Measurements from ENCODE around the gene BABAM2.

Gene BABAM2

GRCh38 chr2:28035163-28035690, 144.7 kb downstream of the BABAM2 start:
- DNase-seq = no peak
- in situ Hi-C loops (cut with HindIII; ENCODE audit: low pct_ligation_motif_present, low pct_unique_long_range_greater_than_20kb, low sequenced_read_pairs) = no loop called here

DNA sequence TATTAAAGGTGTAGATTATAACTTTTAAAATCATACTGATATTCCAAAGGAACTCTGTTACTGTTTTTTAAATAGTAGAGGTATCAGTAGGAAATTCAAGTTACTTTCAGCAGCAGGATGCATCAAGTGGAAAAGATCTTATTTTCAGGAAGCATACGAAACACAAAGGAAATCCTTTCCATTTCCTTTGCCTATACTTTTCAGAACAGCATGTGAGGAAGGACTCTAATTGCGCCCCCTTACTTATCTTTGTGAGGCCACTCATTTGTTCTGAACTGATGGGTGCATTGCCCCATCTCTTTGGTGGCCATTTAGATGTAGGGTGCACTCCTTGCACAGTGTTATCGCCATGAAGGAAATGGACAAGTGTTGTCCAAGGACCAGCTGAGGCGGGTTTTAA, 145.3 kb downstream of the BABAM2 start:
- in situ Hi-C loops (cut with HindIII; ENCODE audit: low pct_ligation_motif_present, low pct_unique_long_range_greater_than_20kb, low sequenced_read_pairs) = no loop called here
- no peak for DNase-seq

GRCh38 chr2:28036307-28036706, 145.8 kb downstream of the BABAM2 start:
- DNase-seq = no peak
- in situ Hi-C loops (cut with HindIII; ENCODE audit: low pct_ligation_motif_present, low pct_unique_long_range_greater_than_20kb, low sequenced_read_pairs) = no loop called here

GRCh38 chr2:28038722-28039121, 148.2 kb downstream of the BABAM2 start:
- in situ Hi-C loops (cut with HindIII; ENCODE audit: low pct_ligation_motif_present, low pct_unique_long_range_greater_than_20kb, low sequenced_read_pairs) = no loop called here
- DNase-seq = no peak

DNA sequence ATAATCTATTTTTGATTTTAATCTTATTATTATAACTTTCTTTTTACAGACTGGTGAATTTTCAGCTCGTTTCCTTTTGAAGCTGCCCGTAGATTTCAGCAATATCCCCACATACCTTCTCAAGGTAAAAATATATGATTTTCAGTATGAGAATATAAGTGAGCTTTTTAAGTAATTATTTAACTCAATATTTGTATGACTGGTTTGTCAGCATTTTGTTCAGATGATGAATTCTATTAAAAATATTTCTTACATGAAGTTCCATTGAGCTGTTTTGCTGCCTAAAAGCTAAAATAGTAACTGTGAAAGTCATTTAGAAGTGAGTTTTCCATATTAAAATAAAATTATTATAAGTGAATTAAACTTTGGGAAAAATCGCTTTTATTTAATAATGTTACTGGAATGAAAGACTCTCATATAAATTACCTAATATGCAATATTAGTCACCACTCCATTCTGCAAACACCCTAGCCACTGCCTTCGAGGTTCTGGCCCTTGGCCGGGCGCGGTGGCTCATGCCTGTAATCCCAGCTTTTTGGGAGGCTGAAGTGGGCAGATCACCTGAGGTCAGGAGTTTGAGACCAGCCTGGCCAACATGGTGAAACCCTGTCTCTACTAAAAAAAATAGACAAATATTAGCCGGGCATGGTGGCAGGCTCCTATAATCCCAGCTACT, 155.3 kb downstream of the BABAM2 start:
- in situ Hi-C loops (cut with HindIII; ENCODE audit: low pct_ligation_motif_present, low pct_unique_long_range_greater_than_20kb, low sequenced_read_pairs) = no loop called here
- no peak for DNase-seq

DNA sequence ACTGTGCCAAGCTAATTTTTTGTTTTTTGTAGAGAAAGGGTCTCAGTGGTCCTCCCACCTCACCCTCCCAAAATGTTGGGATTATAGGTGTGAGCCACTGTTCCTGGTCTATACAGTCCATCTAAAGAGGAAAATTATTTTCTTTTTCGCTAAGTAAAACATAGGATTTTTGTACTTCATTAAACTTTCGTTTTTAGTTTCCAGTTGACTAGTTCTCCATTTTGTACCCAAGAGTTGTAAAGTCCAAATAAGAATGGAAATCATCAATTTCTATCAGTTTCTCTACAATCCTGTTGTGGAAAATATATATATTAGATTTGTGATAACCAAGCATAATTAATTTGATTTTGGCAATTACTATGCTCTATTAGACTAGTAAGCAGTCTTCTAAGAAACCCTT, 156.4 kb downstream of the BABAM2 start:
- DNase-seq = no peak

GRCh38 chr2:28047681-28048080, 157.2 kb downstream of the BABAM2 start:
- DNase-seq = no peak
- in situ Hi-C loops (cut with HindIII; ENCODE audit: low pct_ligation_motif_present, low pct_unique_long_range_greater_than_20kb, low sequenced_read_pairs) = no loop called here

More for the DNA sequence above, 156.4 kb downstream of the BABAM2 start:
- in situ Hi-C loops (cut with HindIII; ENCODE audit: low pct_ligation_motif_present, low pct_unique_long_range_greater_than_20kb, low sequenced_read_pairs) = no loop called here

DNA sequence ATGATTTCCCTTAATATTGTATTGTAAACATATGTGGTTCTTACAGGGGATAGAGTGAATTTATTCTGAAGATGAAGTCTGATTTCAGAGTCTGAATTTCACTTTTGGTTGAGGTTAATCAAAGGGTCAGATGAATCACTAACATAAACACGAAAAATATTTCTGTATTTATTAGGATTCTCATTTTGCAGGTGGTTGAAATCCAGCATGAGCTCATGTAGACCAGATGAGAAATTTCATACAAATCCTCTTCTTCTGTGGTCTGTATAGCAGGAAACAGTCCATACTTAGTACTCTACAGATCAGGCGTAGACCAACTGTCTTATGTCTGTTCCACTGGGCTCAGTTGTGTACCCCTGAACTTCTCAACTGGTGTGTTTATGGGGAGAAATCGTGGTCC, 157.8 kb downstream of the BABAM2 start:
- in situ Hi-C loops (cut with HindIII; ENCODE audit: low pct_ligation_motif_present, low pct_unique_long_range_greater_than_20kb, low sequenced_read_pairs) = no loop called here
- no peak for DNase-seq

GRCh38 chr2:28049416-28049815, 158.9 kb downstream of the BABAM2 start:
- in situ Hi-C loops (cut with HindIII; ENCODE audit: low pct_ligation_motif_present, low pct_unique_long_range_greater_than_20kb, low sequenced_read_pairs) = no loop called here
- DNase-seq = no peak

- in situ Hi-C loops (cut with HindIII; ENCODE audit: low pct_ligation_motif_present, low pct_unique_long_range_greater_than_20kb, low sequenced_read_pairs) = no loop called here
- no peak for DNase-seq
These were observed 159.4 kb downstream of the BABAM2 start for GRCh38 chr2:28049899-28050298.

DNA sequence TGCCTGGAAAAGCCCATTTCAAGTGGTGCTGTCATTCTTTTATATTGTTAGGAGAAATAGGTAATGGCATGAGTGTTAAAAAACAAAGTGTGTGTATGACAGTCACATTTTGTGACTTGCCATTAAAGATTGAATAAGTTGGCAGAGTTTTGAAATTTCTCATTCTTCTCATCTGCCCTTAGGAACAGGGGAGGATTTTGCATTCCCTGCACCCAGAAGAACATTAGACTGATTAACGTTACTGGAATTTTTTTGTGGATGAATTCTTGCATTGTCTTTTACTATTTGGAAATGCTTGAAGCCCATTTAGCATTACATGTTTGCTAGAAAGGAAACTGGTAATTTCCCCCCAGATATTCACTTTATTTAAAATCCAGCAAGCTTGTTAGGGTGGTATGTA, 162.2 kb downstream of the BABAM2 start:
- in situ Hi-C loops (cut with HindIII; ENCODE audit: low pct_ligation_motif_present, low pct_unique_long_range_greater_than_20kb, low sequenced_read_pairs) = no loop called here
- no peak for DNase-seq

GRCh38 chr2:28053597-28053996, 163.1 kb downstream of the BABAM2 start:
- in situ Hi-C loops (cut with HindIII; ENCODE audit: low pct_ligation_motif_present, low pct_unique_long_range_greater_than_20kb, low sequenced_read_pairs) = no loop called here

GRCh38 chr2:28054916-28055315, 164.4 kb downstream of the BABAM2 start:
- in situ Hi-C loops (cut with HindIII; ENCODE audit: low pct_ligation_motif_present, low pct_unique_long_range_greater_than_20kb, low sequenced_read_pairs) = no loop called here
- no peak for DNase-seq

More at GRCh38 chr2:28053597-28053996, 163.1 kb downstream of the BABAM2 start:
- no peak for DNase-seq

- in situ Hi-C loops (cut with HindIII; ENCODE audit: low pct_ligation_motif_present, low pct_unique_long_range_greater_than_20kb, low sequenced_read_pairs) = no loop called here
These were observed 164.9 kb downstream of the BABAM2 start for GRCh38 chr2:28055325-28055970.

GRCh38 chr2:28058791-28059190, 168.3 kb downstream of the BABAM2 start:
- DNase-seq = no peak
- in situ Hi-C loops (cut with HindIII; ENCODE audit: low pct_ligation_motif_present, low pct_unique_long_range_greater_than_20kb, low sequenced_read_pairs) = no loop called here

More at GRCh38 chr2:28055325-28055970, 164.9 kb downstream of the BABAM2 start:
- DNase-seq = no peak

- DNase-seq = no peak
These were observed 172.3 kb downstream of the BABAM2 start for GRCh38 chr2:28062867-28063266.

GRCh38 chr2:28063492-28063962, 173.0 kb downstream of the BABAM2 start:
- DNase-seq = no peak

More at GRCh38 chr2:28062867-28063266, 172.3 kb downstream of the BABAM2 start:
- in situ Hi-C loops (cut with HindIII; ENCODE audit: low pct_ligation_motif_present, low pct_unique_long_range_greater_than_20kb, low sequenced_read_pairs) = no loop called here

DNA sequence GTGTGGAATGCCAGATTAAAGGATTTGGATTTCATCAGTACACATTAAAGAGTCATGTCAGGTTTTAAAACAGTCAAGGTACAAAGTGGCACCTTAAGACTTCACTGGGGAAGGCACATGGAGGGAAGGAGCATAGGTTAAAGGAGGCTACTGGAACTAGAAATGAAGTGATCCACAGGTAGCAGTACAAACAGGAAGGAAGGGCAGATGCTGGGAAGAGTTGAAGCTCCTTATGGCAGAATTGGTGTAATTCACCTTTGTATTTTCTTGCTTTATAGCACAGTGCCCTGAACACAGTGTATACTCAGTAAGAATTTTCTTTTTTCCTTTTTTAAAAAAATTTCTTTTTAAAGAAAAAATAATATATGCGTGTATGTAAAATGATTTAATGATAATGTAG, 177.1 kb downstream of the BABAM2 start:
- DNase-seq = no peak
- in situ Hi-C loops (cut with HindIII; ENCODE audit: low pct_ligation_motif_present, low pct_unique_long_range_greater_than_20kb, low sequenced_read_pairs) = no loop called here

More at GRCh38 chr2:28063492-28063962, 173.0 kb downstream of the BABAM2 start:
- in situ Hi-C loops (cut with HindIII; ENCODE audit: low pct_ligation_motif_present, low pct_unique_long_range_greater_than_20kb, low sequenced_read_pairs) = no loop called here

GRCh38 chr2:28068088-28068487, 177.6 kb downstream of the BABAM2 start:
- in situ Hi-C loops (cut with HindIII; ENCODE audit: low pct_ligation_motif_present, low pct_unique_long_range_greater_than_20kb, low sequenced_read_pairs) = no loop called here
- no peak for DNase-seq

- in situ Hi-C loops (cut with HindIII; ENCODE audit: low pct_ligation_motif_present, low pct_unique_long_range_greater_than_20kb, low sequenced_read_pairs) = no loop called here
- DNase-seq = no peak
These were observed 178.0 kb downstream of the BABAM2 start for GRCh38 chr2:28068527-28068926.

All from ACHN (cell line).